HG02973 (cell line): ENCODE measurements around the gene HSPA5.
A peak's percentile ranks its signal among the peaks of the same experiment; 100 is the strongest.
"Not testable (repeated sequence)": the region's sequence is repeated elsewhere in the genome, so short reads cannot be mapped to it uniquely, and the experiment has no call there.

Experiments
- ATAC-seq: cut with Tn5 transposase; IDR thresholded peaks from one replicate; pipeline ENCODE4 v1.9.1; 2021; ENCODE audit warnings: moderate library complexity; ENCODE audit not compliant: unreplicated experiment

Gene HSPA5

DNA sequence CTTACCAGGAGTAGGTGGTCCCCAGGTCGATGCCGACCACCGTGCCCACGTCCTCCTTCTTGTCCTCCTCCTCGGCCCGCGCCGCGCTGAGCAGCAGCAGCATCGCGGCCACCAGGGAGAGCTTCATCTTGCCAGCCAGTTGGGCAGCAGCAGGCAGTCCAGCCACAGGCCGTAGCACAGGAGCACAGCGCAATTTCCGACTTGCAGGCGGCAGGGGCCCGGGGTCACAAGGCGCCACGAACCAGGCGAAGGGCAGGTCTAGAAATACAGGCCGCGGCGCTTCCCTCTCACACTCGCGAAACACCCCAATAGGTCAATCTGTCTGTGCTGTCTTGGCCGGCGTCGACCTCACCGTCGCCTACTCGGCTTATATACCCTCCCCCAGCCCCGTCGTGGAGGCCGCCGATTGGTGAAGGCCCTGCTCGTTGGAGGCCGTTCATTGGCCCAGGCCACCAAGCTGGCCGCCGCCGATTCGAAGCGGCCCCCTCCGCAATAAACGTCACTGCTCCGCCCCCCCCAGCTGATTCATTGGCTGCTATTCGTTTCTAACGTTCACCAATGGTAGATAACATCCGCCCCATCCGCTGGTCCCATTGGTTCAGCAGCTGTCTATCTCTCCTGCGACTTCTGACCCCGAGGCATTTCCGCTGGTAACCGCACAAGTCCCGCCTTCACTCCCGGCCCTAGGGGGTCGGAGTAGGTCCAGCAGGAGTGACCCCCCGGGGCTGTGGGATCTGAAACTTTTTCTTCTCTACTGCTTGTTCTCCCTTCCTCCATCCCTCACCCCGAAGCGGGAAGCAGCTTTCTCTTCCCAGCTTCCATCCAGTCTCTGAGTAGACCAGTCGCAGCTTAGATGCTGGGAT lies at the start of gene HSPA5:
HSPA5 (minus strand) TSS at position 344 of the 863 bp plus-strand sequence; CDS start at position 127, 217 bp downstream.
- peak; percentile 86 for ATAC-seq

DNA sequence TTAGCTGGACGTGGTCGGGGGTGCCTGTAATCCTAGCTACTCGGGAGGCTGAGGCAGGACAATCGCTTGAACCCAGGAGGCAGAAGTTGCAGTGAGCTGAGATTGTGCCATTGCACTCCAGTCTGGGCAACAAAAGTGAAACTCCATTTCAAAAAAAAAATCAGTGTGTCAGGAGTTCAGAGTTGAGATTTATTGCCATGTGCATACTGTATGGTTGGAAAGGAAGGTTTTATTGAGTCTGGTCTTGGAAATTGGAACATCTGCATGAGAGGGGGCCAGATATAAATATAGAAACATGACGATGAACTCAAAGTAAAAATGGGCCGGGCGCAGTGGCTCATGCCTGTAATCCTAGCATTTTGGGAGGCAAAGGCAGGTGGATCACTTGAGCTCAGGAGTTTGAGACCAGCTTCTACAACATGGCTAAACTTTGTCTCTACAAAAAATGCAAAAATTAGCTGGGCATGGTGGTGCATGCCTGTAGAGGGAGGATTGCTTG lies 45.8 kb upstream of the HSPA5 start:
- ATAC-seq: not testable (repeated sequence)

DNA sequence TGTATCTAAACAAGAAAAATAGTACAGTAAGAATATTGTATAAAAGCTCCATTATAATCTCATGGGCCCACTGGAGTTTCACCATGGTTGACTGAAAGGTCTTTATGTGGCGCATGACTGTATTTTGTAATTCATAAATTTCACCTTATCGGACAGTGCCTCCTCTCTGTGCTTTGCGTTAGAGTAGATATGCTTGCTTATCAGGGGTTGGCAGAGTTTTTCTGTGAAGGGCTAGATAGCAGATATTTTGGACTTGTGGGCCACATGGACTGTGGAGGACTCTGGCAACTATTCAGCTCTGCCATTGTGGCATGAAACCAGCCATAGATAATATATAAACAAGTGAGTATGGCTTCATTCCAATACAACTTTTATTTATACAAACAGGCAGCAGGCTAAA lies 43.7 kb upstream of the HSPA5 start:
- no peak for ATAC-seq

DNA sequence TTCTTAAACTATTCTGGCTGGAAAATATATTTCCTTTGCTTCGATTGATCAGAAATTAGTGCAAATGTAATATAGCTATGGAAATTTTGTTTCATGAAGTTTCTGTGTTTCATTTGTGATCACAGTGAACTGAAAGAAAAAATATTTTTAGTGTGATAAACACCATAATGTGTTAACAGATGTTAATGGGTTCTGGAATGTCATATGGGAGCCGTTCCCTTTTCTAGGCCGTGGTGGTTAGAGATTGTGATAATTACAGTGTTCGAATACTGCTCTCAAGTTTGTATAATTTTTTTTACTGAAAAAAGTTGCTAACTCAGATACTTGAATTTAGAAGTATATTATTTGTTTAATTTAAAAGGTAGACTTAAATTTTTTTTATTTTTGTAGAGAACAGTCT lies 39.8 kb upstream of the HSPA5 start:
- no peak for ATAC-seq

DNA sequence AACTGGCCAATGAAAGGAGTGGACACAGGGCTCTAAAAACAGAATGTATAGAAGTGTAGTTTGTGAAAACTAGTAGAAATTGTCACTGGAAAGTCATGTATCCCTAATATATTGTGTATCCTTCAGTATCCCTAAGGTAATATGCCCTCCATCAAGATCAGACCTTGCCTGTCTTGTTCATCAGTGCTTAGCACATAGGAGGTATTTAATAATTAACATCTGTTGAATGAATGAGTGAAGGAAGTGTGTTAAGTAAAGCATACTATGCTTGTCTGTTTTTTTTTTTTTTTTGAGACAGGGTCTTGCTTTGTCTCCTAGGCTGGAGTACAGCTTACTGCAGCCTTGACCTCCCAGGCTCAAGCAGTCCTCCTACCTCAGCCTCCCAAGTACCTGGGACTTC lies 36.3 kb upstream of the HSPA5 start:
- ATAC-seq: no peak

GRCh38 chr9:125276771-125277170 lies 35.6 kb upstream of the HSPA5 start:
- ATAC-seq: no peak

DNA sequence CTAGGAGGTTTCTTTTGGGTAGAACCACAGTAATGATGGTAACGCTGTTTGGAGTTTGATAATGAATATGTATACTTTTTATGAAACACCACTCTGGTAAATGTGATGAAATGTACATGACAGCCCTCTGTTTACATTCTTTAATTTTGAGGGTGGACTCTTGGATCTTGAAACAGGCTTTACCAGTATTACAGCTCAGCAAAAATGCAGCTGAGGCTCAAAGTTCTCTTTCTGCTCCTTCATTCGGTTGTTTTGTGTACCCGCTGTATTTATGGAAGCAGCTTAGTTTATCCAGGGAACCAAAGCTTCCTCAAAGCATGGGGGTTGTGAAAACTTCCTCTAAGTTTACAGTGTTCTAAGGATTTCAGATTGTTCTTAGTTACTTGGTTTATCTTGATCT lies 31.6 kb upstream of the HSPA5 start:
- no peak for ATAC-seq

DNA sequence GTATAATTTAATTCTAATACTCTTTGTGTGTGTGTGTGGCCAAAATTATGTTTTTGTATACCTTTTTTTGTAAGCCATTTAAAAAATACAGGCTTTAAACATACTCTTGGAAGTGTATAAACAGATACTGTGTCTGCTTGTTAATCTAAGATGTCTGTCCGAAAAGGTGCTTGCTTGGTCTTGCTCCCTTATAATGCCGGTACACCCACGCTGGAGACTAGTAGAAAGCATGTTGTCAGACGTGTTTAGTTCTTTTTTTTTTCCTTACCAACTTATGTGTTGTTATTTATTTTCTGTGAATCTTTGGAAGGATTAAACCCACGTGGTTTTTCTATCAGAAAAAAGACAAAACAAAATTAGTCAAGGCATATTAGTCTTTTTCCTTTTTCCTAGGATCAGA lies 29.9 kb upstream of the HSPA5 start:
- ATAC-seq: no peak

DNA sequence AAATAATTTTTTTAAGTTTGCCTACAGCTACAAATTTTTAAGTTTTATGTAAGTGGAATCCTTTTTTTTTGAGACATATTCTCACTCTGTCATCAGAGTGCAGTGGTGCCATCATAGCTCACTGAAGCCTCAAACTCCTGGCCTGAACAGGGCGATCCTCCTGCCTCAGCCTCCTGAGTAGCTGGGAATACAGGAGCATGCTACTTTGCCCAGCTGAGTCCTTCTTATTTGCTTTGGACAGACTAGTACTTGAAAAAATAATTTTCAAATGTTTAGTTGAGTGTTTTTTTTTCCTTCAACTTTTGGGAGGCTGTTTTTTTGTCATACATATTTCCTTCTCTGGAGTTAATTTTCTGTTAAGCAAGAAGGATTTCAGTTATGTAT lies 27.9 kb upstream of the HSPA5 start:
- no peak for ATAC-seq

DNA sequence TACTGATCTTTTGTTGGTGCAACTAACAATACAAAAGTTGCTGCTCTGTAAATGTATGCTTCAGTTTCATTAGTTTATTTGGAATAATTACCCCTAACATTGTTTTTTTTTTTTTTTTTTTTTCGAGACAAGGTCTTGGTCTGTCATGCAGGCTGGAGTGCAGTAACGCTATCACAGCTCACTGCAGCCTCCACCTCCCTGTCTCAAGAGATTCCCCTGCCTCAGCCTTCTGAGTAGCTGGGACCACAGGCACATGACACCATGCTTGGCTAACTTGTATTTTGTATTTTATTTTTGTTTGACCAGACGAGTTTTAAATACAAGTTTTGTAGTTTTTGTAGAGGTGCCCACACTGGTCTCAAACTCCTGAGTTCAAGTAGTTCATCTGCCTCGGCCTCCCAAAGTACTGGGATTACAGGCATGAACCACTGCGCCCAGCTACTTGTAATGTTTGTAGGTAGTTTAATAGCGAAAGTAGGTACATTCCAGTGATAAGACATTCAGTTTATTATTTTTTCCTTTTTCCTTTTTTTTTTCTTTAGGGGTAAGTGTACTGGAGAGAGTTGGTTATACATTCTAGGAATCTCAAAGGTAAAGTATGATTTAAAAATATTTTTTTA lies 27.4 kb upstream of the HSPA5 start:
- no peak for ATAC-seq

DNA sequence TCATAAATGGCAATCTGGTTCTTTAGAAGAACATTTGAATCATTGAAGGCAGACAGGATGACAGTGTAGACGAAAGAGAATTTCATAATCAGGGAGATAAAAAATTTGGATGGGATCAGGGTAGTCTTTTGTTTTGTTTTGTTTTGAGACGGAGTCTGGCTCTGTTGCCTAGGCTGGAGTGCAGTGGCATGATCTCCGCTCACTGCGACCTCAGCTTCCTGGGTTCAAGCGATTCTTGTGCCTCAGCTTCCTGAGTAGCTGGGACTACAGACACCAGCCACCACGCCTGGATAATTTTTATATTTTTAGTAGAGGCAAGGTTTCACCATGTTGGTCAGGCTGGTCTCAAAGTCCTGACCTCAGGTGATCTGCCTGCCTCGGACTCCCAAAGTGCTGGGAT lies 22.9 kb upstream of the HSPA5 start:
- ATAC-seq: not testable (repeated sequence)

GRCh38 chr9:125262294-125262991 lies 21.3 kb upstream of the HSPA5 start:
- no peak for ATAC-seq

DNA sequence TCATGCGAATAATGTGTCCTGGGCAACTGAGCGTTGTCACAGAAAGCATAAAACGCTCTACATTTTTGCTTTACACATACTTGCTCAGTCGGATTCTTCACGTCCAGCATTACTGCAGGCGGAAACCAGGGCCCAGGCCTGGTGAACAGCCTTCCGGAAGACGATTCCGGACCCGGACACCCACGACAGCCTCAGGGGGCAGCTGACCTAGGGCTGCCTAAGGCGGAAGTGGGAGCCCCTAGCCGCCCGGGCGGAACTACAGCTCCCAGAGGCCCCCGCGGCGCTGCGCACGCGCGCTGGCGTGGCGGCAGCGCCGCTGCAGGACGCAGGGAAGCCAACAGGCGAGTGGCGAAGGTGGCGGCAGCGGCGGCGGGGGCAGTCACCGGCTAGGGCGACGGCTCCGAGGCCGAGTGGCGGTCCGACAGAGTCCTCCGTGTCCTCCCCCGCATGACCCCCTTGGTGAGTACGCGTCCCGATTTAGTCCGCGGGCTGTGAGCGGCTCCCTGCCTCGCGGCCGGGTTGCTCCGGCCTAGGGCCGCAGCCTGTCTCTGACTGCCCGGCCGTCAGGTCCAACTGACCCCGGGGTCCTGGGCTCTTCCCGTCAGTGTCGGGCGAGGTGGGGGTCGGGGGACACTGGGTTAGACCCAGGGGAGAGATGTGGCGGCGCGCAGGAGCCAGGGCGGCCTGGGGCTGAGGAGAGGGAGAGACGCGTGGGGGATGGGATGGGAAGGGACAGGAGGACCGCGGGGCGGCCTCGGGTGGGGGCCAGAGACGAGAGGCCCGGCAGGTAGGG lies 20.6 kb upstream of the HSPA5 start, which contains the start of gene GAPVD1:
GAPVD1 (plus strand) TSS at position 326 of the 793 bp plus-strand sequence. CDS start 37,096 bp downstream, outside the sequence.
- ATAC-seq: peak; percentile 88

DNA sequence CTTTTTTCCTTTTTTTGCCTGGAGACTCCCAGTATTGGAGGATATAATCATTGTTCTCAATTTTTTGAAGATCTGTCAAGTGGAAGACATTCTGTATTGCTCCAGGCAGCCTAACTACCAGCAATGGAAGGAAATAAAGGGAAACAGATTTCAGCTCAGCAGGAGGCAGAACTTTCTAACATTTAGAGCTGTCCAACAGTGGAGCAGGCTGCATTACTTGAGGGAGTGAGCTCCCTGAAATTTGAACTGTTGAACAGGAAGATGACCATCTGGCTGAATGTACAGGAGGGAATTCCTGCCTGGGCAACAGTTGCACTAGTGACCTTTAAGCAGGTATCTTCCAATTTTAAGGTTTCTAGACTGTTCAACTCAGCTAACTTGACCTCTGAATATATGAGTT lies 19.4 kb upstream of the HSPA5 start:
- no peak for ATAC-seq

DNA sequence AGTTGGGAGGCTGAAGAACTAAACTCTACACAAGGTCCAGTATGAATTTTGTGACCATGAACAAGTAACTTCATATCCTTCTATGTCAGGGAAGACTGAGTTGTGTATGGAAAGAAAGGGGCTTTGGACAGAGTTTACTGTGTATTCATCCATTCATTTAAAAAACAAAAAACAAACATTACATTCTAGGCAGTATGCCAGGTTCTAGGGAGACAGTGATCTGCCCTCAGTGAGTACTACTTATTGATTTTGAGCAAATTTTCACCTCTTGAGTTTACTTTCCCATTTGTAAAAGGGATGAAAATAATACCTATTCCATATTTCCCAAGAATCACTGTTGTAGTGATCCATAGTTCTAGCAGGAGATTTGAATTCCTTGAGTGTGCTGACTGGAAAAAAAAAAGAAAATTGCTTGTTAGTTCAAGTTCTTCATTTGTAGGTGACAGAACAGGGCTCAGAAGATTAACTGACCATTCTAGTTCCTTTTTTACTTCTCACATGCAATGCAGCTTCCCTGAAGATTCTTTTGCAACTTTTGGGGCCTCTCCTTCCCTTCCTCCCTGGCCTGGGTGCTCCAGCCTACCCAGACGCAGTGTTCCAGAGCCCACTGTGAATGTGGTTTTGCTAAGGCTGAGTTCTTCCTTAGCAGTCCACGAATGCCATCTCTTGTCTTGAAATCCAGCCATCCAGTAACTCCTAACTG lies 17.8 kb upstream of the HSPA5 start:
- no peak for ATAC-seq

DNA sequence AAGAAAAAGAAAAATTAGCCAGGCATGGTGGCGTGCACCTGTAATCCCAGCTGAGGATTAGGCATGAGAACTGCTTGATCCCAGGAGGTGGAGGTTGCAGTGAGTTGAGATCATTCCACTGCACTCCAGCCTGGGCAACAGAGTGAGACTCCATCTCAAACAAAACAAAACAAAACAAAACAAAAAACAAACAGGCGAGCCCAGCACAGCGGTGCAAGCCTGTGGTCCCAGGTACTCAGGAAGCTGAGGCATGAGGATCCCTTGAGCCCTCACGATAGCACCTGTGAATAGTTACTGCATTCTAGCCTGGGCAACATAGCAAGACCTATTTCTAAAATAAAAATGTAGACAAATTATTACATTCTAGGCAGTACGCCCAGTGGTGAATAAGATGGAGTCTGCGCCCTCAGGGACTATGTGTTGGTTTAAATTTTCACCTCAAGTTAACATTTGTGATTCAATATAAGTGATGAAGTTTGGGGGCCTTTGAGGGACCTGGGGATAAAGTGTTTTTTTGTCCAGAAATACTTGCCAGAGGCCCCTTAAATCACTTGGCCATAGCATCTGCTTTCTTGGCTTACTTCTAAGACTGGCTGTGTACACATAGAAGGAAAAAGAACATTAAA lies 17.1 kb upstream of the HSPA5 start:
- ATAC-seq: no peak

DNA sequence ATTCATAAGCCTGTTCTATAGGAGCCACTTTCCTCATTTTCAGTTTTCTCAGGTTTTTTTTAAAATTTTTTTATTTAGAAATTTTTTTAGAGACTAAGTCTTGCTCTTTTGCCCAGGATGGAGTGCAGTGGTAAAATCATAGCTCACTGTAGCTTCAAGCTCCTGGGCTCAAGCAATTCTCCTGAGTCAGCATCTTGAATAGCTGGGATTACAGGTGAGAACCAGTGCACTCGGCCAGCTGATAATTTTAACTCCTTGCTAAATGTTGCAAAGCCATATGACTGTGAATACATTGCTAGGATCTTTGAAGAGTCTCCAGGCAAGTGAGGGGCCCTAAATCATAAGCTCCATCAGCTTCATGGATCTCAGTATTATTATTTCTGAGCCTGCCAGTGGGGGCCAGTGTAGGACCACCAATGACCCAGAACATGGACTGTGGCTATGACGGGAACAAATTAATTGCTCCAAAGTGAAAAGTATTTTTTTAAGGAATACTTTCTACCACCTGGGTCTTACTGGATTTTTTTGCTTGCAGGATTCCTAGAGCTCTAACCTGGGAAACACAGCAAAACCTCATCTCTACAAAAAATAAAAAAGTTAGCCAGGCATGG lies 14.7 kb upstream of the HSPA5 start:
- no peak for ATAC-seq

- ATAC-seq: no peak
These were observed 13.1 kb upstream of the HSPA5 start for GRCh38 chr9:125254231-125254630.

DNA sequence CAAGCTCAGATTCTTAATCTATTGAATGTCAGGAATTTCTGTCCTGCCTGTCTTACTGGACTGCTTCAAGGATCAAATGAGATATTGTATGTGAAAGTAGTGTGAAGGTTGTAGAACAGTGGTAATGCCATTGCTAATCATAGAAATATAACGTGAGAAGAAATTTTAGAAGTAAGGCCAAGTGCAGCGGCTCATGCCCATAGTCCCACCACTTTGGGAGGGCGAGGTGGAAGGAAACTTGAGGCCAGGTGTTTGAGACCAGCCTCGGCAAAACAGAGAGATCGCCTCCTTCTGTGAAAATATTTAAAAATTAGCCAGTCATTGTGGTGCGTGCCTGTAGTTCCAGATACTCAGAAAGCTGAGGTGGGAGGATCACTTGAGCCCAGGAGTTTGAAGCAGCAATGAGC lies 5.1 kb upstream of the HSPA5 start:
- no peak for ATAC-seq
